A673 (cell line): ENCODE results near the gene CHCHD3. TPM values are rescaled to one million over a fixed set of nuclear protein-coding genes. Genes with fewer than 3 reads are reported as not detected.

Source experiments
- BruUV-seq: library from RNA; stranded (reverse); fragments of 400-500 nt; replicated peaks from 2 replicates; lab custom pipeline; 2021; lab: Mats Ljungman, UMichigan
- CTCF ChIA-PET: fragments of 300-600 bp; sonication (Branson Sonifier 250); formaldehyde crosslinking; loops from one replicate; lab custom pipeline; 2022; ENCODE audit warnings: antibody characterized with exemption; lab: Charles Lee
- POLR2A ChIA-PET: fragments of 300-600 bp; sonication (Branson Sonifier 250); formaldehyde crosslinking; loops from one replicate; lab custom pipeline; 2022; ENCODE audit warnings: antibody characterized with exemption; ENCODE audit not compliant: low non-redundant PET; lab: Charles Lee
- DNase-seq: peaks from one replicate; pipeline ENCODE4 v3.0.0-alpha.2; 2015; ENCODE audit warnings: low spot score
- H3K27ac ChIP-seq: fragments of 200-600 bp; sonication (generic); 2 replicates; pipeline ENCODE4 v1.5.1; 2016; ENCODE audit warnings: mixed run types, low read depth, mild to moderate bottlenecking, mixed read lengths, antibody characterized with exemption, low read length; ENCODE audit not compliant: poor library complexity, severe bottlenecking
- H3K27me3 ChIP-seq: fragments of 200-600 bp; sonication (generic); replicated peaks from 2 replicates; pipeline ENCODE4 v1.6.1; 2017; ENCODE audit warnings: mixed run types, low read depth, mild to moderate bottlenecking, mixed read lengths, antibody characterized with exemption, low read length; ENCODE audit not compliant: insufficient read depth, poor library complexity
- H3K36me3 ChIP-seq: fragments of 200-600 bp; sonication (generic); 2 replicates; pipeline ENCODE4 v1.6.1; 2016; ENCODE audit warnings: mixed run types, mild to moderate bottlenecking, mixed read lengths, antibody characterized with exemption, low read length; ENCODE audit not compliant: insufficient read depth, poor library complexity, severe bottlenecking
- H3K4me1 ChIP-seq: fragments of 200-600 bp; sonication (generic); 2 replicates; pipeline ENCODE4 v1.6.1; 2017; ENCODE audit warnings: mixed run types, mild to moderate bottlenecking, mixed read lengths, antibody characterized with exemption, low read length; ENCODE audit not compliant: insufficient read depth, poor library complexity, severe bottlenecking
- H3K4me3 ChIP-seq: fragments of 200-600 bp; sonication (generic); 2 replicates; pipeline ENCODE4 v1.5.1; 2016; ENCODE audit warnings: low read depth, mixed run types, mild to moderate bottlenecking, mixed read lengths, low read length; ENCODE audit not compliant: poor library complexity, severe bottlenecking
- H3K9me3 ChIP-seq: fragments of 200-600 bp; sonication (generic); 2 replicates; pipeline ENCODE4 v1.6.1; 2016; ENCODE audit warnings: mixed run types, low read depth, mild to moderate bottlenecking, mixed read lengths, antibody characterized with exemption, low read length; ENCODE audit not compliant: poor library complexity, severe bottlenecking
- CTCF ChIP-seq: fragments of 300-800, 200-600 bp; sonication (generic); conservative IDR thresholded peaks from 2 replicates; pipeline ENCODE4 v1.5.1; 2017; ENCODE audit warnings: low read depth, mild to moderate bottlenecking, antibody characterized with exemption, low read length, moderate library complexity, mixed read lengths
- EZH2 ChIP-seq: fragments of 200-600 bp; sonication (generic); IDR thresholded peaks from 2 replicates; pipeline ENCODE4 v1.6.1; 2017; ENCODE audit warnings: borderline replicate concordance, low read depth, mild to moderate bottlenecking, mixed read lengths, antibody characterized with exemption, low read length; ENCODE audit not compliant: poor library complexity, severe bottlenecking
- intact Hi-C: fragments of 100-400 bp; cut with micrococcal nuclease; formaldehyde crosslinking; loops from one replicate; pipeline ENCODE4 v1.10.0; 2022; ENCODE audit not compliant: unreplicated experiment
- total RNA-seq: library from RNA; stranded (reverse); gene quantifications from 2 replicates; pipeline ENCODE4 v1.2.3, GENCODE V29; 2021

The CHCHD3 gene
- total RNA-seq, 1 experiment from 2014 or later = 128 TPM

- BruUV-seq = no TSS peak
These were observed 128.4 kb downstream of the CHCHD3 start for GRCh38 chr7:132953468-132953867.

GRCh38 chr7:132950725-132951124 lies 131.2 kb downstream of the CHCHD3 start:
- no peaks in the 10 kb centered on the region for H3K27me3 ChIP-seq
- CTCF ChIA-PET = no interaction called here
- POLR2A ChIA-PET = no interaction called here
- TF ChIP-seq EZH2 (no peak), CTCF (no peak)
- H3K36me3 ChIP-seq = no peaks in the 10 kb centered on the region
- intact Hi-C loops = no loop called here
- no peak for DNase-seq
- BruUV-seq = no TSS peak
- H3K27ac ChIP-seq = no peak overlapping the region
- no peaks in the 10 kb centered on the region for H3K9me3 ChIP-seq
- no peaks in the 10 kb centered on the region for H3K4me1 ChIP-seq
- H3K4me3 ChIP-seq = no peak overlapping the region

More at GRCh38 chr7:132953468-132953867, 128.4 kb downstream of the CHCHD3 start:
- no peak overlapping the region for H3K4me3 ChIP-seq
- DNase-seq = no peak
- H3K9me3 ChIP-seq = no peaks in the 10 kb centered on the region
- H3K4me1 ChIP-seq = no peaks in the 10 kb centered on the region
- no peaks in the 10 kb centered on the region for H3K36me3 ChIP-seq
- H3K27me3 ChIP-seq = no peaks in the 10 kb centered on the region
- intact Hi-C loops = no loop called here
- POLR2A ChIA-PET = no interaction called here
- no peak overlapping the region for H3K27ac ChIP-seq
- CTCF ChIA-PET = no interaction called here
- TF ChIP-seq EZH2 (no peak), CTCF (no peak)

- Histone ChIP-seq H3K27me3 (no peaks in the 10 kb centered on the region), H3K27ac (no peak overlapping the region), H3K36me3 (no peaks in the 10 kb centered on the region), H3K4me3 (no peak overlapping the region), H3K4me1 (peaks cover 3% of the 10 kb centered on the region), H3K9me3 (no peaks in the 10 kb centered on the region)
- intact Hi-C loops = no loop called here
- ChIA-PET CTCF (no interaction called here), POLR2A (no interaction called here)
- TF ChIP-seq CTCF (no peak), EZH2 (no peak)
- DNase-seq = no peak
- BruUV-seq = no TSS peak
These were observed 134.9 kb downstream of the CHCHD3 start for GRCh38 chr7:132947011-132947410.
